ENCODE measurements around the gene MAD2L1.
"Not testable (repeated sequence)": the region's sequence is repeated elsewhere in the genome, so short reads cannot be mapped to it uniquely, and the experiment has no call there.

MAD2L1 gene

GRCh38 chr4:120066517-120067340, at the start of gene MAD2L1:
Gene MAD2L1 (minus strand): TSS chr4:120066848. CDS start chr4:120066734, 114 bp downstream.
- DNase-seq (ENCODE audit: low spot score): peak; percentile 96

DNA sequence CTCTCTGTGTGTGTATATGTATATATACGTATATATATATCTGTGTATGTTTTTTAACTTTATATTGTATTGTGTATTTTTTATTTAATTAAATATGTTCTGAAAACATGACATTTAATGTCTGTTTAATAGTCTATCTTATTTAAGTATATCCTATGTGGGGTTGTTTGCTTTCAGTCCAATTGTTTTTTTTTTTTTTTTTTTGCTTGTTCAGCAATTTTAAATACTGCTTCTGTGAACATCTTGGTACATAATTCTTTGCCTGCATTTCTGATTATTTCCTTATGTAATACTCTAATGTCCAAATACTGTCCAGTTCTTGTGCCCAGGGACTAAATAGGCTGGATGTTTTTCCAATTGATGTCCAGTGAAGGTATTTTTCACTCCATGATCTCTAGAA, 45.1 kb upstream of the MAD2L1 start:
- no peak for DNase-seq (ENCODE audit: low spot score)

DNA sequence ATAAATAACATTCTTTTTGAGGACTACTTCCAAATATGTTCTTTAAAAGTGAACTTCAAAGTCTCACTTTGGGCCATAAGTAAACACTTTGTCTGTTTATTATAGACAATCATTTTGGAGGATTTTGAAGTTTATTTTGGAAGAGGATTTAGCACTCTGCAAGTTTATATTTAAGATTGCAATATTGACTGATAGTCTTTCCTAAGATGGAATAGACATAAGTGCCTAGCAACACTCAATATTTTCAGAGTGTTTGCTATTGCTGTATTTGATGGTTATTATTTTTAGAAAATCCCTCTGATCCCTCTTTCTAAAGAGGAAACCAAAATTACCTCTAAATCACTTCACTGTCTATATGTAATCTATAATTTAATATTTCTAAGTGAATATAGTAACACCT, 42.8 kb upstream of the MAD2L1 start:
- no peak for DNase-seq (ENCODE audit: low spot score)

GRCh38 chr4:120105472-120105871, 38.8 kb upstream of the MAD2L1 start:
- DNase-seq (ENCODE audit: low spot score): no peak

DNA sequence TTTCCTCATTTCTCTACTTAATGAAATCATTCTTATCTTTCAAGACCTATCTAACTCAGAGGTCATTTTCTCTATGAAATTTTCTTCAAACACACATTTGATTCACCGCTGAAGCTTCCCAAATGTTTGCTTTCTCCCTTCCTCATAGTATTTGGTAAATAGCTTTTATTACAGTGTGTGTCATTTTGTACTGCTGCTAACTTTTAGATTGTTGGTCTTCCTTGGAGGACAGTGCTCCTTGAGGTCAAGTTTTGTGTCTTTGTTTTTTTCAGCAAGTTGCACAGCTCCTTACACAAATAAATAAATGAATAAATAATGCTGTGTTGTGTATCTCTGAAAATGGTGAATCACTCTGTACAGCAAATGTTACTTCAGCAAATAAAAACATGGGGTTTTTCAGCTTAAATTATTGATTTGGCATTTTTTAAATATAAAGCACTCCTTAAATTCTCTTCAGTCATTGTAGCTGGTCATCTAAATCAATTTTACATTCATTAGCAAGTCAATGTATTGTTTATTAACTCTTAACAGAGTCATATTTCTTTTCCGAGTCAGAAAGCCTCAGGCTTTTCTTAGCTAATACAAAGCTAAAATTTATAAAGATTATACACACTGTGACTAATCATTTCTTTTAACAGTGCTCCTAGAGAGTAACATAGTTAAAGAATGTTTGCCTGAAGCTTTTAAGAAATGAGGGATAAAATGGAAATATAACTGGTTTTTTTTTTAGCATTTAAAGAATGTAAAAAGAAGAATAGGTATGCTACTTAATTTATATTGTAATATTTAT, 30.1 kb upstream of the MAD2L1 start:
- no peak for DNase-seq (ENCODE audit: low spot score)

- DNase-seq (ENCODE audit: low spot score): no peak
Observed at GRCh38 chr4:120088507-120088906, 21.9 kb upstream of the MAD2L1 start.

DNA sequence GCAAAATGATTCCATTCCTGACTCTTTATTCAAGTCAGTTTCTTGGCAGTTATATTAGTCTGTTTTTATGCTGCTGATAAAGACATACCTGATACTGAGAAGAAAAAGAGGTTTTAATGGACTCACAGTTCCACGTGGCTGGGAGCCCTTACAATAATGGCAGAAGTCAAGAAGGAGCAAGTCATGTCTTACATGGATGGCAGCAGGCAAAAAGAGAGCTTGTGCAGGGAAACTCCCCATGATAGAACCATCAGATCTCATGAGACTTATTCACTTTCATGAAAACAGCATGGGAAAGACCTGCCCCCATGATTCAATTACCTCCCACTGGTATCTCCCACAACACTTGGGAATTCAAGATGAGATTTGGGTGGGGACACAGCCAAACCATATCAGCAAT, 21.4 kb upstream of the MAD2L1 start:
- not testable (repeated sequence) for DNase-seq (ENCODE audit: low spot score)

GRCh38 chr4:120085705-120086104, 19.1 kb upstream of the MAD2L1 start:
- DNase-seq (ENCODE audit: low spot score): no peak

DNA sequence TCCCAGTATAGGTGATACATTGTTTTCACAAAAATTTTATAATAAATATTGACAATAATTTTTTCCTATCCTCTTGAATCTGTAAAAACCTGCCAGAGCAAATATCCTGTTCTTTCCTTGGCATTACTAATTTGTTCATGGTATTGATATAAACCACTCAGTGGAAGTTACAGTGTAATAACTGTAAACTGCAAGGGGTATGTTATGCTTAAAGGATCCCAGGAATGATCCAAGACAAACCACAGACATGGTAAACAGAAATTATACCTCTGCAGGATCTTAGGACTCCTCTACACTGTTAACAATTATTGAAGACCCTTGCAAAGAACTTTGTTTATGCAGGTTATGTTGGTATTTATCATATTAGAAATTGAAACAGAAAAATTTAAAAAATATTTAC, 17.7 kb upstream of the MAD2L1 start:
- no peak for DNase-seq (ENCODE audit: low spot score)

GRCh38 chr4:120083152-120083551, 16.5 kb upstream of the MAD2L1 start:
- no peak for DNase-seq (ENCODE audit: low spot score)

- no peak for DNase-seq (ENCODE audit: low spot score)
Observed at GRCh38 chr4:120082251-120082650, 15.6 kb upstream of the MAD2L1 start.

DNA sequence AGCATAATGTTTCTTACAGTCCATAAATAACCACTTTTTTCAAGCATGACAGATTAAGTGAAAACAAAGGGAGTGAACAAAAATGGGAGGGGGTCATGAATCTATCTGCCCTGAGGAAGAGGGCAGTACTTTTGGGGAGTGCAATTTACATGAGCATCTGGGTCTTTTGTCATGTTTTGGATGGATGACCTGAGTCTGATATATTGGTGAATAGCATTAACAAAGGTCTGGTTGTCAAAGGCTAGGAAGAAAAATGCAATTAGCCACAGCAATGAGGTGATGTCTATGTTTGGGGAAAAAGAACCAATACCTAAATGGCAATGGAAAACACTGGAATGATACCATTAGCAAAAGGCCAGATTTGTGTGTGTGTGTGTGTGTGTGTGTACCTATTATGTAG, 15.1 kb upstream of the MAD2L1 start:
- no peak for DNase-seq (ENCODE audit: low spot score)

DNA sequence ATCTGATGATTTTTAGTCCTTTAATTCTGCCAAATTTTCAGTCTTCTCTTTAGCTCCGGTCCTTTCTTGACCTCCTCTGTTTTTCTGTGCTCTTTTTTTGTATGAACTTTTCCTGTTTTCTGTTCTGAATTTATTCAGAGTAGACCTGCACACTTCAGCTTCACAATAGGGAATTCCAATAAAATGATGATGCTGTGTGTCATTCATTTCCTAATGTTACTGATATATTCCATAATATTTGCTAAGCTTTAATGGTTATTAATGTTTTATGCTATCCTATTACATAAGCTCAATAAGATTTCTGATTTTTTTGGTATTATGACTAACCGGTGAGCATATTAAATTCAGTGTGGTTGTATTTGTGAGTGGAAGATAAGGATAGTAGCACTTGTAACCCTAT, 13.9 kb upstream of the MAD2L1 start:
- DNase-seq (ENCODE audit: low spot score): no peak

DNA sequence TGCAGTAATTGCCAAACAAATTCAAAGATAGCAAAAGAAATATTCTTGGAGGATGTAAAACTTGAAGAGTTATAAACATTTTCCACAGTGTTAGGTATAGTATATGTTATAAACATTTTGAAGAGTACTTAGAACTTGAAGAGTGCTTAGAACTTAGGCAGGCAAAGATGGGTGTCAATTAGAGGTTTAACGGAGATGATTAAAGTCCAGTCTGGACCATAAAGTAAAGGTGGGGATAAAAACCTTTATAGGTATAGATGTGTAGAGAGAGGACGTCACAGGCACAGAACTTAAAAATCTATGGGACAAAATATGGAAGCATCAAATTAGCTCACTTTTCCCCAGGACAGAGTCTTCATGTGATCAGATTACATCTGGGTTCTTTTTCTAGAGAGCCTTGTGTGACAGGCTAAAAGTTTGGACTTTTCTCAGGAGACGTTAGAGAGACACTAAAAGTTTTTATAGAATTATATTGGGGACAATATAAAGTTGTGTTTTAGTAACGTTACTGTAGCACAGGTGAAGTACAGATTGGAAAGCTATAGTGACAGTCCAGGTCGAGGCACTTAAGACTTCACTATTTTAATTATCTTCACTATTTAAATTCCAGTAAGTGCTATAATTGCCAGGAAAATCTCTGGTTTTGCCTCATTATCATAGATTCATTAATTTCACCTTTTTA, 13.3 kb upstream of the MAD2L1 start:
- no peak for DNase-seq (ENCODE audit: low spot score)

DNA sequence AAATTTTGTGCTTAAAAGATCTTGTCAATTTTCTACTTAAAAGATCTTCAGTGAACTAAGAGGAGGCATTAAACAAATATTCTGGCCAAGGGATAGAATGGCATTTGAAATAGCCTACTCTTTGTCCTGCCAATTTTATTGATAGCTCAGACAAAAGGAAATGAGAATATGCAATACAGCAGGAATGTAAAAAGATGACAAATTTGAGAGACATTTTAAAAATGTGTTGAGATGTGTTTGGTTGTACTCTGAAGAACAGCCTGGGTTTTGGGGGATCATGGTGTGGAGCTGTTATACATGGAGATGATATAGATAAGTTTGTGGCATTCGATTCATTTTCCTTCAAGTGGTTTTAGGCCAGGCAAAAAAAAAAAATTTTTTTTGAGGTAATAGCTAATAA, 11.6 kb upstream of the MAD2L1 start:
- DNase-seq (ENCODE audit: low spot score): no peak

DNA sequence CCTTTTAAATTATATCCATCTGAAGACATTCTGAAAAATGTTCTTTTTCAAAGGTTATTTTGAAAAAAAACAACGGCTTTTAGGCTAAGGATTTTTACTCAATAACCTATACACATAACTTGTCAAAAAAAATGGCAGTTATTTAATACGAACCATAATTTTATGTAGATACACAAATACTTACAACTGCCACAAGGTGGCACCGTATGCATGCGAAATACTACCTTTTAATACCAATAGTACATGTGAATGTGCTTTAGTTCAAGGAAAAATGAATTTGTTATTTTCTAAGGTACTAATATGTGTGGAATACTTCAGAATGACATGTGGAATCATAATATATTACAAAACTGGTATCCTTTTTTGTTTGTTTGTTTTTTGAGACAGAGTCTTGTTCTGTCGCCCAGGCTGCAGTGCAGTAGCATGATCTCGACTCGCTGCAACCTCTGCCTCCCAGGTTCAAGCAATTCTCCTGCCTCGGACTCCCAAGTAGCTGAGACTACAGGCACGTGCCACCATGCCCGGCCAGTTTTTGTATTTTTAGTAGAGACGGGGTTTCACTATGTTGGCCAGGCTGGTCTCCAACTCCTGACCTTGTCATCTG, 4.6 kb upstream of the MAD2L1 start:
- no peak for DNase-seq (ENCODE audit: low spot score)

DNA sequence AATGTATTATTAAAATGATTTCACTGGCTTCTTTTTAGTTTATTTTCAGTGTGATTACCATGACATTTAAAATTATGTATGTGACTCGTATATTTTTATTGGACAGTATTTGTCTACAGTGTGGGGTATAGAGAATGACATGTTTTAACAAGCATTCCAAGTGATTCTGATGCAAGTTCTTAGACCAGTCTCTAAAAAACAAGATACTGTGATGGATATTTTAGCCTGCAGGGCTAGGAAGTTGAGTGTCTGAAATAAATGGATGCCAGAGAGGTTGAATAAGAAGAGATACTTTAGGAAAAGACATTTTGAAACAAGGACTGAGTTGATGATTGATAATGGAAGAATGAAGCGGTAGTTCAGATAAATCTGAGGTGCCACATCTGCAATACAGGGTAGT, 3.5 kb upstream of the MAD2L1 start:
- DNase-seq (ENCODE audit: low spot score): no peak

- no peak for DNase-seq (ENCODE audit: low spot score)
Observed at GRCh38 chr4:120065974-120066516, 603 bp downstream of the MAD2L1 start.

- no peak for DNase-seq (ENCODE audit: low spot score)
Observed at GRCh38 chr4:120064887-120065286, 1.8 kb downstream of the MAD2L1 start.

- not testable (repeated sequence) for DNase-seq (ENCODE audit: low spot score)
Observed at GRCh38 chr4:120063711-120064110, 2.9 kb downstream of the MAD2L1 start.

DNA sequence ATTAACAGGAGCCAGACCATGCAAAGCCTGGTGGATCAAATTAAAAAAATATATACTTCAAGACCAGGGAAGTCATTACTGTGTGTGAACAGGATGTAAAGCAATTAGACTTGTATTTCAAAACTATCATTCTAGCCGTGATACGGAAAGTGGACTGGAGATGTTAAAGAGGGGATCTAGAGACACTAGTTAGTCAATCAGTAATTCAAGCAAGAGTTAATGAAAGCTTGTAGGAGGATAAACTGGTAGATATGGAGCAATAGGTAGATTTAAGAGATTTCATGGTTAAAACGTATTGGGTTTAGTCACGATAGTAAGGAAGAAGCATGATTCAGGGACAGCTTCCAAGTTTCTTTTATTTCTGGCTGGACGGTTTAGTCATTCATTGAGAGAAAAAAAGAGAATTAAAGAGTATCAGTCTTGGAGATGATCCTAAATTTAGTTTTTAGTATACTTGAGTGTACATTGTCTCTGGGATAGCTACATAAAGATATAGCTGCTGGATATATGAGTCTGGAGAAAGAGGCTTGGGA, 3.9 kb downstream of the MAD2L1 start:
- DNase-seq (ENCODE audit: low spot score): no peak

GRCh38 chr4:120059036-120059435, 7.6 kb downstream of the MAD2L1 start:
- DNase-seq (ENCODE audit: low spot score): no peak

Measured in iPS-NIHi11 (cell line).